ENCODE data around the gene SORD.
"Not testable (repeated sequence)": the region's sequence is repeated elsewhere in the genome, so short reads cannot be mapped to it uniquely, and the experiment has no call there.

GRCh38 chr15:45079628-45080246, 56.7 kb downstream of the SORD start:
- TF ChIP-seq CTCF (IDR thresholded peaks at IDR 0.05; ENCODE audit: low read depth, low read length); EZH2phosphoT487 (IDR thresholded peaks at IDR 0.05; ENCODE audit: low read depth): not testable (repeated sequence)
